NCI-H1436 treated with DMSO at 0.1 percent for 48 hours (cell line): ENCODE data around the gene PDGFRA.
A peak's percentile ranks its signal among the peaks of the same experiment; 100 is the strongest.
"Not testable (repeated sequence)": the region's sequence is repeated elsewhere in the genome, so short reads cannot be mapped to it uniquely, and the experiment has no call there.

Experiments used
- DNase-seq: peaks from one replicate; lab custom pipeline; 2025; lab: John Stamatoyannopoulos, UW

The PDGFRA gene

GRCh38 chr4:54320826-54321685 is 92.0 kb downstream of the PDGFRA start:
- DNase-seq, result no peak

GRCh38 chr4:54322818-54323417 is 93.8 kb downstream of the PDGFRA start:
- DNase-seq, result peak; percentile 1

- no peak for DNase-seq
Observed at GRCh38 chr4:54330896-54331295, 101.8 kb downstream of the PDGFRA start.

DNA sequence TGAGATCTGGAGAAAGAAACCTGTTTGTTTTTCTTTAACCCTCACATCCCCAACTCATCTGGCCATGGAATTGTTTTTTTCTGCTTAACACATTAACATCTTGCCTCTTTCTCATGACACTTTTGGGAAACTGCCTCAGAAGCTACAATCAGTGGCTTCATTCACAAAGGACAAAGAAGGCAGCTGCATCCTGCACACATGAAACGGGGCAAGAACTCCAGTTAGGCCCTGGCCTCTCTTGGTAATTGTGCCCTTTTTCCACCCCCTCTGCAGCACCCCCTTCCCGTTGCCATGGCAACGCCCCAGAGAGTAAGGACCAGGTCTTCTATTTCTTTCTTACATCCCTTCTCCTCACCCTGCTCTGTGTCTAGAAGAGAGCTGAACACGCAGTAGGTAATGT is 103.4 kb downstream of the PDGFRA start:
- DNase-seq, result no peak

DNA sequence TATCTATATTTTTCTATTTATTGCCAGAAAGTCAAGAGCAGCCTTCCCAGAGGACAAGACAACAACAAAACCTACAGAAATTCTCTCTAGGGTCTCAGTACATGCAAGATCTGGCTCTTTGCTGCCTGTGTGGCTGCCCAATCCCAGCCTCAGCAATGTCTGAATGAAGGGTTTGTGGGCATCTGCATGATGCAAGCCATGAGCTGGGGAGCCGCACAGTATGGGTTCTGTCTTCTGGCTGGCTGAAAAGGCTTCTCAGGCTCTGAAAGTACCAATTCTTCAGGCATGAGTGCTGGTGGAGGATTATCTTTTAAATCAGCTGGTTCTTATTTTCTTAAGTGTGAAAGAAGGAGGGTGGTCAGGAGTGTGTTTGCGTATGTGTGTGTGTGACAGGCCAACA is 104.6 kb downstream of the PDGFRA start:
- no peak for DNase-seq

DNA sequence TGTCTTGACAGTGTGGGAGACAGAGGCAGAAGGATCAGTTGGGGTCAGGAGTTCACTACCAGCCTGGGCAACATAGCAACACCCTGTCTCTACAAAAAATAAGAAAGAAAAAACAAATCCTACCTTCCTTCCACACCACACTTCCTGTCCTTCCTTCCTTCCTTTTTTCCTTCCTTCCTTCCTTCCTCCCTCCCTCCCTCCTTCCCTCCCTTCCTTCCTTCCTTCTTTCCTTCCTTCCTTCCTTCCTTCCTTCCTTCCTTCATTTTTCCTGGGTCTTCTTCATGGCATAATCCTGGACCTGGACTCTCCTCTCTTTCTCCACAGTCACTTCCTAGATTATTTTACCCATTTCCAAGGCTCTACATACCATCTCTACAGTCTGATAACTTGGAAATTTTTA is 105.7 kb downstream of the PDGFRA start:
- DNase-seq, result not testable (repeated sequence)

DNA sequence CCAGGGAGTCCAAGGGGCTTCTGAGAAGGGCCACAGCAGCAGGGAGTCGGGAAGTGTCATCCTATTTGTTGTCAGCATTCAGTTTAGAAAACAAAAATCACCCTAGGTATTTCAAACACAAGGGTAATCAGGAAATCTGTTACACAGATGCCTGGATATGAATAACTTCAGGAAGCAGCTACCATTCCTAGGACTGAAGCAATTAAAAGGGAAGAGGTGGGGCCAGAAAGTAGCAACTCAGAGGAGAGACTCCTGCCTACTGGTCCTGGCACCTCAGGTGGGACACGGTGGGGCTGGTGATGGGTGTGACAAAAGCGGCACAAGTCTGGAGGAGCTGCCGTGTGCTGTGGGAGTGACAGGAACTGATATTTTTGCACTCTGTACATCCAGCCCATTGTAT is 107.9 kb downstream of the PDGFRA start:
- no peak for DNase-seq

GRCh38 chr4:54342067-54342466 is 113.0 kb downstream of the PDGFRA start:
- DNase-seq, result not testable (repeated sequence)
